ENCODE measurements around the gene KRT6A.
"Not testable (repeated sequence)": the region's sequence is repeated elsewhere in the genome, so short reads cannot be mapped to it uniquely, and the experiment has no call there.

KRT6A gene

GRCh38 chr12:52464897-52465296 is 28.2 kb downstream of the KRT6A start:
- ATAC-seq (no peak), DNase-seq (no peak)

- DNase-seq: no peak
- ATAC-seq: no peak
Measured at GRCh38 chr12:52461693-52462092, 31.4 kb downstream of the KRT6A start.

GRCh38 chr12:52458861-52459260 is 34.2 kb downstream of the KRT6A start:
- no peak for ATAC-seq
- no peak for DNase-seq

GRCh38 chr12:52455821-52456220 is 37.2 kb downstream of the KRT6A start:
- ATAC-seq (no peak), DNase-seq (no peak)

- no peak for DNase-seq
- no peak for ATAC-seq
Measured at GRCh38 chr12:52454411-52455201, 38.5 kb downstream of the KRT6A start.

GRCh38 chr12:52452101-52452500 is 41.0 kb downstream of the KRT6A start, which contains the start of gene KRT6B:
TSS of gene KRT6B (minus strand) at chr12:52452146. CDS start at chr12:52452078, 68 bp downstream.
- ATAC-seq (no peak), DNase-seq (no peak)

- ATAC-seq (no peak), DNase-seq (no peak)
Measured at GRCh38 chr12:52448228-52448627, 44.8 kb downstream of the KRT6A start.

- DNase-seq, ATAC-seq: not testable (repeated sequence)
Measured at GRCh38 chr12:52447196-52447595, 45.9 kb downstream of the KRT6A start.

- ATAC-seq (no peak), DNase-seq (no peak)
Measured at GRCh38 chr12:52446367-52447045, 46.6 kb downstream of the KRT6A start.

- DNase-seq (no peak), ATAC-seq (no peak)
Measured at GRCh38 chr12:52445876-52446275, 47.2 kb downstream of the KRT6A start.

GRCh38 chr12:52444647-52445595 is 48.1 kb downstream of the KRT6A start:
- ATAC-seq (no peak), DNase-seq (no peak)

- ATAC-seq (no peak), DNase-seq (no peak)
Measured at GRCh38 chr12:52443966-52444365, 49.1 kb downstream of the KRT6A start.

- DNase-seq (no peak), ATAC-seq (no peak)
Measured at GRCh38 chr12:52442600-52443061, 50.4 kb downstream of the KRT6A start.

GRCh38 chr12:52441320-52441911 is 51.6 kb downstream of the KRT6A start:
- DNase-seq (no peak), ATAC-seq (no peak)

GRCh38 chr12:52440821-52441319 is 52.2 kb downstream of the KRT6A start:
- ATAC-seq: no peak

GRCh38 chr12:52439845-52440244 is 53.2 kb downstream of the KRT6A start:
- DNase-seq (no peak), ATAC-seq (no peak)

More at GRCh38 chr12:52440821-52441319, 52.2 kb downstream of the KRT6A start:
- no peak for DNase-seq

- ATAC-seq (no peak), DNase-seq (no peak)
Measured at GRCh38 chr12:52439420-52439819, 53.6 kb downstream of the KRT6A start.

GRCh38 chr12:52438305-52439301 is 54.5 kb downstream of the KRT6A start:
- ATAC-seq (no peak), DNase-seq (no peak)

- DNase-seq: no peak
Measured at GRCh38 chr12:52437508-52437907, 55.5 kb downstream of the KRT6A start.

More at GRCh38 chr12:52437508-52437907, 55.5 kb downstream of the KRT6A start:
- ATAC-seq: no peak
